Measurements from ENCODE around the gene SYNE2.

Gene SYNE2

DNA sequence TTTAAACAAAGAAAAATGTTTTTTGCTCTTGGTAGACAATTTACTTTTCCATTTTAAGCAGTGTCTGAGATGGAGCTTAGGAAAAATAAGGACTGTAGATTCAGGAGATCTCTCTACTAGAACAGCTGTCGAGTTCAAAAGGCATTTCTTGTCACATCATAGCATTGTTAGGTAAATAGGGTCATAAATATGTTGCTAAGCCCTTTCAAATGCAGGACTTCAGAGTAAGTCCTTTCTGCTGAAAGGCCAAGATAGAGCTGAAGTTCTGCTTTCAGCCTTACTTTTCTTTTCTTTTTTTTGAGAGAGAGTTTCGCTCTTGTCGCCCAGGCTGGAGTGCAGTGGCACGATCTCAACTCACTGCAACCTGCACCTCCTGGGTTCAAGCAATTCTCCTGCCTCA lies 98.2 kb downstream of the SYNE2 start:
- FAIRE-seq: no peak
- no peak for DNase-seq (ENCODE audit: insufficient read length, low spot score)

DNA sequence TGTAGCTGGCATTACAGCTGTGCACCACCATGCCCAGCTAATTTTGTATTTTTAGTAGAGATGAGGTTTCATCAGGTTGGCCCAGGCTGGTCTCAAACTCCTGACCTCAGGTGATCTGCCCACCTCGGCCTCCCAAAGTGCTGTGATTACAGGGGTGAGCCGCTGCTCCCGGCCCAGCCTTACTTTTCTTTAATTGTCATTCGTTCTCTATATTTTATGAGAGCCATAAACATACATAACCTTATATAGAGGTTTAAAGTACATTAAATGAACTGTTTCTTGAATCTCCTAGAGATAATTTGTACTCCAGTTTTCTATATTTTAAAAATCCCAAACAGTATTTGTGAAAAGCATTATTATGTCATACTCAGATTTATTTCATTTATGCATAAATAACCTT lies 98.6 kb downstream of the SYNE2 start:
- DNase-seq (ENCODE audit: insufficient read length, low spot score) (no peak), FAIRE-seq (no peak)

GRCh38 chr14:63952053-63952932 lies 99.5 kb downstream of the SYNE2 start:
- no peak for DNase-seq (ENCODE audit: insufficient read length, low spot score)
- FAIRE-seq: no peak

- no peak for DNase-seq (ENCODE audit: insufficient read length, low spot score)
- FAIRE-seq: peak; percentile 56
These were observed 100.2 kb downstream of the SYNE2 start for GRCh38 chr14:63952933-63953437.

DNA sequence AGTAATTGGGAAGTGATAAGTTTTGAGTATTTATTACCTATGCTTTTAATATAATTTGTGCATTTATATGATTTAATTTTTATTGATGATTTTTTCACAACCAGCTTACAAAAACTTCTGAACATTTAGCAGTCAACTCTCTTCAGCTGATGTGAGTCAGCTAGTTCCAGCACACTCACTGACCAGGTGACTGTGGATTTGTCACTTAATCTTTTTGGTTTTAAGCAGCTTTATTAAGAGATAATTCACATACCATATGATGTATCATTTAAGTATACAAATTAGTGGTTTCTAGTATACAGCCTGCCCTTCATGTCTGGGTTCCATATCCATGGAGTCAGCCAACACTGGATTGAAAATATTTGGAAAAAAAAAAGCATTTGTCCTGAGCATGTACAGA lies 103.5 kb downstream of the SYNE2 start:
- DNase-seq (ENCODE audit: insufficient read length, low spot score) (no peak), FAIRE-seq (no peak)

DNA sequence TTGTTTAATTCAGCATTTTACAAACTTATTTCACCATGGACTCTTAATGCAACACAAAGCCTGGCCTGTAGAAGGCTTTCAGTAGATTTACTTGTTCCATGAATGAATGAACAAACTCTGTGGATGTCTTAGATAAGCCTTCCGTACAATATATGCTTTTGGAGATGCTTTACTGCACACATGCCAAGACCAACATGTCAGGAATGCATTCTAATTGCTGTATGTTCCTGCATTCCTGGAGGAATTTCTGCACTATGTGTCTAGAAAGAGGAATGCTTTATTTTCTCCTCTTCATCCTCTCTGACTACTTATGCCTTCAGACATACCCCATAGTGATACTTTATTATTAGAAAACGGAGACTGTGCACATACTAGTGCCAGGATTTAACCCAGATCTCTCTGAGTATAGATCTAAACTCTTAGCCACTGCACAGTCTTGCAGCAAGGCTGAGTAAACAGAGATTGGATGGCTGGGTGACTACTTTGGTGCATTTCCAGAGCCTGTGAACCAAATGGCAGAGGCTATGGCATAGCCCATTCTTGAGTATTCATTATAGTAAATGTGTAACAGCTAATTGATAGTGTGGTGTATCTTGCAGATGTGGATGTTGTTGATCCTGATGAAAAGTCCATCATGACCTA lies 108.2 kb downstream of the SYNE2 start:
- no peak for FAIRE-seq
- no peak for DNase-seq (ENCODE audit: insufficient read length, low spot score)

- no peak for DNase-seq (ENCODE audit: insufficient read length, low spot score)
- no peak for FAIRE-seq
These were observed 110.1 kb downstream of the SYNE2 start for GRCh38 chr14:63962906-63963305.

DNA sequence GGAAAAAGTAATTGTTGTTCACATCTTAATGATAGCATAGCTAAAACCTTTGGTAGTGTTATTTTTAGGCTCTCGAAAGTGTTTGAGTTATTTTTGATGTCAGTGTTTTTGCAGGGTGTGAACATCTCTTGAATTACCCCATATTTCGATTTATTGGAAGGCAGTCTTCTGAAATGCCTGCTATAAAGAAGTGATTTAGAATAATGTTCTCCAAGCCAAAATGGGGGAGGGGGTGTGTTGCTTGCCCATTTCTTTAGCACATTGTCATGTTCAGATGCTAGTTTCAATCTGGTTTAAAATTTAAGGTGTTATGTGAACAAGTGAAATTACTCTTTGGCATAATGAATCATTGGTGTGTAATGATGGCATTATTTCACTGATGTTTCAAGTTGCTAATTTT lies 110.6 kb downstream of the SYNE2 start:
- FAIRE-seq: no peak

DNA sequence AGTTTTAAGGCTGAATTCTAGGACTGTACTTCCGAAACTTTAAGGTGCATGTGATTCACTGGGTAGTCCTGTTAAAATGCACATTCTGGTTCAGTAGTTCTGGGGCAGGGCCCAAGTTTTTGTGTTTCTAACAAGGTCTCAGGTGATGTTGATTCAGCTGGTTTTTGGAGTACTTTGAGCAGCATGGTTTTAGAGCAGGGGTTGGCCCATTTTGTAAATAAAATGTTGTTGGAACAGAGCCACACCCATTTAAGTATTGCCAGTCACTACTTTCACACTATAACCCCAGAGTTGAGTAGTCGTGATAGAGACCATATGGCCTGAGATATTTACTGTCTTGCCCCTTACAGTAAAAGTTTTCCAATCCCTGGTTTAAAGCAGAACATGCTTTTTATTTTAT lies 111.3 kb downstream of the SYNE2 start:
- no peak for DNase-seq (ENCODE audit: insufficient read length, low spot score)
- no peak for FAIRE-seq

More for the DNA sequence above, 110.6 kb downstream of the SYNE2 start:
- DNase-seq (ENCODE audit: insufficient read length, low spot score): no peak

GRCh38 chr14:63966407-63966806 lies 113.6 kb downstream of the SYNE2 start:
- no peak for FAIRE-seq

DNA sequence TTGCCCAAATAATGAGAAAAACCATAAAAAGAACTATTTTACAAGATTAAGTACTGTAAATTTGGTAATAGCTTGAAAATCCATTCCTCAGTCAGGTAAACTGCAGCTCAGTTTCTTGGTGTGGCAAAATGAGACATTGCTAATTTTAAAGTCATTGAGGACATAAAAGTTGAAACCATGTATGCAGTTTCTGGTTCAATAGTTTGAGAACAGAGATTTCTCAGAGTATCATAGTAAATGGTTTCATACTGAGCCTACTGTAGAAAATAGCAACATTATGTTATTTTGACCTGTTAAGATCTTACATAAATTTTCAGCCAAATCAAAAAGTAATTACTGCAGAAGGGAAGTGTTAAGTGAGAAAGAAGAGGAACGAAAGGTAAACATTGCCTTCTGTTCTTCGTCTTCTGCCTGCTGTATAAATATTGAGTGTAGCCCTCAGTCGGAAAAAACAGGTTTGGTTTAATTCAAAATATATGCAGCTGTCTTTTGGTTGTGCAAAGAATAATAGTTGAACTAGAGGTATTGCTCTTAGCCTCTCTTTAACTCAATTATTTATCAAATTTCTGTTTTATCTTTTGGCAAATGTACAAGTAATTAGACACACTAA lies 119.6 kb downstream of the SYNE2 start:
- DNase-seq (ENCODE audit: insufficient read length, low spot score) (no peak), FAIRE-seq (peak; percentile 93)

More at GRCh38 chr14:63966407-63966806, 113.6 kb downstream of the SYNE2 start:
- no peak for DNase-seq (ENCODE audit: insufficient read length, low spot score)

- no peak for FAIRE-seq
These were observed 121.4 kb downstream of the SYNE2 start for GRCh38 chr14:63974176-63974575.

DNA sequence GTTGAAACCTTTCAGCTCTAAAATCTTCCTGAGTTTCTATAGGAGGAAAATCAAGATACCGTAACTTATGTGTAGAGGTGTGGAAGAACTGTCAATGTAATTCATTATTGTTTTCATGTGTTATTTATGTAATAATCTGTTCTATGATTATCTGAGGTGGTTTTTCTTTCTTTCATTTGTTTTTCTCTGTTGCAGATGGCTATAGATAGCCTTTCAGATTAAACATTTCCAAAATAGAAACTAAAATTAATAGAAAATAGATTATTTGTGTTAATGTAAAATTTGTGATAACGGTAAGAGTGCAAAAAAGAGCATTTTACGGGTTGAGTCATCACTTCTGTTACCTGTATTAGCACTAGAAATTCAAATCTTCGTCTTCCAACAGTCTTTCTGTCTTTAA lies 128.8 kb downstream of the SYNE2 start:
- DNase-seq (ENCODE audit: insufficient read length, low spot score): no peak
- FAIRE-seq: no peak

More at GRCh38 chr14:63974176-63974575, 121.4 kb downstream of the SYNE2 start:
- DNase-seq (ENCODE audit: insufficient read length, low spot score): no peak

GRCh38 chr14:63982156-63982555 lies 129.4 kb downstream of the SYNE2 start:
- no peak for DNase-seq (ENCODE audit: insufficient read length, low spot score)
- FAIRE-seq: peak; percentile 78

- FAIRE-seq: no peak
These were observed 129.8 kb downstream of the SYNE2 start for GRCh38 chr14:63982629-63983028.

DNA sequence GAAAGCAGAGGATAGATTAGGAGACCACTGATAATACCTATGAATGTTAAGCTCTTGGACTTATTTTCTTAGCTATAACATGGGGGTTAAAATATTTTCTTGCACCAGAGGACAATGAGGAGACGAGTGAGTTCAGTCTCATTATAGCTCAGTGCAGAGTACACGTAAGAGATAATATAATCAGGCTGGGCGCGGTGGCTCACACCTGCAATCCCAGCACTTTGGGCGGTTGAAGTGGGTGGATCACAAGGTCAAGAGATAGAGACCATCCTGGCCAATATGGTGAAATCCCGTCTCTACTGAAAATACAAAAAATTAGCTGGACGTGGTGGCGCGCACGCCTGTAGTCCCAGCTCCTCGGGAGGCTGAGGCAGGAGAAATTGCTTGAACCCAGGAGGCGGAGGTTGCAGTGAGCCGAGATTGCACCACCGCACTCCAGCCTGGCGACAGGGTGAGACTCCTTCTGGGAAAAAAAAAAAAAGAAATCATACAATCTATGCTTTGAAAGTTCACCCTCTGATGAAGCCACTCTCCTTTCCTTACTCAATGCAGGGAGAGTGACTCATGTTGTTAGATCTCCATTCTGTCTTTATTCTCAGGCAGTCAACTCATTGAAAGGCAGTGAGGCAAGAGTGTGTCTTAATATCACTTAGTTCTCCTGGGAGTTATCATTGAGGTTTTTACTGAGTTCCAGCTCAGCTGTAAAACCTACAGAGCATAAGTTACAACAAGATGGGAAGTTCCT lies 134.2 kb downstream of the SYNE2 start:
- FAIRE-seq: no peak
- DNase-seq (ENCODE audit: insufficient read length, low spot score): no peak

More at GRCh38 chr14:63982629-63983028, 129.8 kb downstream of the SYNE2 start:
- no peak for DNase-seq (ENCODE audit: insufficient read length, low spot score)

GRCh38 chr14:63988579-63988978 lies 135.8 kb downstream of the SYNE2 start:
- peak; percentile 57 for FAIRE-seq
- DNase-seq (ENCODE audit: insufficient read length, low spot score): no peak

DNA sequence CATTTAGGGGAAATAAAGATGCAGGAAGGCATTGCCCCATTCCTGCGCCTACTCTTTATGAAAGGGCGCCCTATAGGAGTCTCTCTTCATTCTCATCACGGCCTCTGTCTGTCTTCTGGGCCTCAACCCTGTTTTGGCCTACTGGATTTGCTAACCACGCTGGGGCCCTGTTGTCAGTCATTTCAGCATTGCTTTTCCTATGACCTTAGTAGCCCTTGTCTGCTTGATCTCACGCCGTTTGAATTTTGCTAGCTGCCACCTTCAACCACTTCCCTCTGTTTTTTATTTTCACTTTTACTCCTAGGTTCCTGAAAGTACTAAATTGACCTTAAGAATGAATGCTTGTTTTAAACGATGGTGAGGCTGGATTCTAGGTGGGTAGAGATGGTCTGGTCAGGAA lies 139.0 kb downstream of the SYNE2 start:
- FAIRE-seq: peak; percentile 82

DNA sequence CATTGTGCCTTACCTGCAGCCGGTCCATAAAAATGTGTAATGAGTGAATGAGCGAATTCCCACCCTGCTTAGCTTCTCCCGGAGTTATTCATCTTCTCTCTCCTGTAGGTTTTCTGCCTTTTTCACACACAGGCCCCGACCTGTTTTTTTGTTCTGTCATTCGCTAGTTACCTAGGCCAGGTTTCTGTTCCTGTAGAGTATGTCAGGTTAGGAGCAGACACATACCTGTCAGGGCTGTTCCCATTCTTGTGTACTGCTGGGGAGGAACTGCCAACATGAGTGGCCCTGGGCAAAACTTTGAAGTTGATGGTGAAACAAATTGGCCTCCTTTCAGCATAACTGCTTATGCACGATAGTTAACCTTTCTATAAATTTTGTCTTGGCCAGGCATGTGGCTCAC lies 140.1 kb downstream of the SYNE2 start:
- DNase-seq (ENCODE audit: insufficient read length, low spot score) (no peak), FAIRE-seq (peak; percentile 23)

More for the DNA sequence above, 139.0 kb downstream of the SYNE2 start:
- no peak for DNase-seq (ENCODE audit: insufficient read length, low spot score)

GRCh38 chr14:63993992-63994391 lies 141.2 kb downstream of the SYNE2 start:
- DNase-seq (ENCODE audit: insufficient read length, low spot score): no peak
- FAIRE-seq: no peak

DNA sequence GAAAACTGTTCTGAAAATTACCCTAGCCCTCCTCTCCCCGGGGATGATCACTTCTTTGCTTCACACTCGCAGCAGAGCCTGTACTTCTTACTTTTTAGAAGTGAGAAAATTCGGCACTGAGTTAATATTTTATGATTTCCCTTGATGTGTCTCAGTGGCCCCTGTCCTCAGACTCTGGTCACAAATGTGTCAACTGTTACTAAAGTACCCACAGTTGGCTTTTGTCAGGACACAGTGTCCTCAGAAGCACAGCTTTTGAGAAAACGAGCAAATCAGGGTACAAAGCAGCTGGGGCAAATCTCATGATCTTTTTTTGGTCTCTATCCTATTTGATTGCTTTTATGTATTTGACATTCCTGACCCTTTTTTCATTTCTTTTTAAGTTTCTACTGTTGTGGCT lies 142.5 kb downstream of the SYNE2 start:
- DNase-seq (ENCODE audit: insufficient read length, low spot score) (no peak), FAIRE-seq (peak; percentile 59)
